GM12878 (cell line): ENCODE results near the gene ZNF608. TPM values are rescaled to one million over a fixed set of nuclear protein-coding genes. Genes with fewer than 3 reads are reported as not detected.

ENCODE experiments used
- ATAC-seq: fragments of 200-7000 bp; cut with Tn5 transposase; 3 replicates; pipeline ENCODE4 v1.9.1; 2020; ENCODE audit warnings: mild to moderate bottlenecking, moderate library complexity
- BruUV-seq: library from RNA; stranded (reverse); fragments of 400-500 nt; replicated peaks from 2 replicates; lab custom pipeline; 2021; lab: Mats Ljungman, UMichigan
- CTCF ChIA-PET: fragments of 300-600 bp; sonication (Branson Sonifier 250); formaldehyde crosslinking; extraction: SDS; loops from one replicate; lab custom pipeline; 2021; ENCODE audit warnings: inconsistent platforms; lab: Yijun Ruan, JAX
- POLR2A ChIA-PET: fragments of 350-600 bp; formaldehyde crosslinking; extraction: SDS; loops from one replicate; lab custom pipeline; 2021; ENCODE audit warnings: inconsistent platforms; lab: Charles Lee
- RAD21 ChIA-PET: fragments of 300-600 bp; sonication (Branson Sonifier 250); formaldehyde crosslinking; loops from one replicate; lab custom pipeline; 2023; ENCODE audit warnings: antibody characterized with exemption; ENCODE audit not compliant: unreplicated experiment; lab: Charles Lee
- SMC1A ChIA-PET: fragments of 300-600 bp; sonication (Branson Sonifier 250); formaldehyde crosslinking; loops from one replicate; lab custom pipeline; 2023; ENCODE audit not compliant: unreplicated experiment, uncharacterized antibody; lab: Charles Lee
- DNase-seq: peaks from one replicate; pipeline ENCODE4 v3.0.0-alpha.2; 2011; ENCODE audit warnings: low read depth, low spot score
- FAIRE-seq: peaks from 3 replicates; lab custom pipeline; 2011; peaks lifted over from hg19 to GRCh38; lab: Jason Lieb, UNC
- H2AFZ ChIP-seq: 2 replicates; pipeline ENCODE4 v1.6.0; 2011; ENCODE audit warnings: low read depth, low read length, control low read depth; ENCODE audit not compliant: control insufficient read depth
- H3K27ac ChIP-seq: 2 replicates; pipeline ENCODE4 v1.5.1; 2011; ENCODE audit warnings: control low read depth; ENCODE audit not compliant: control insufficient read depth, insufficient read depth
- H3K27me3 ChIP-seq, 2 experiments: replicated peaks in 1 of 2; 2 replicates each; pipeline versions ENCODE4 v1.6.0 to v1.6.1; 2011; ENCODE audit warnings: low read length in 1 of 2; ENCODE audit not compliant: control insufficient read depth in 2 of 2, insufficient read depth in 2 of 2
- H3K36me3 ChIP-seq, 2 experiments: 2 replicates each; pipeline ENCODE4 v1.5.1; 2011; ENCODE audit warnings: low read length in 1 of 2; ENCODE audit not compliant: control insufficient read depth in 2 of 2, insufficient read depth in 2 of 2
- H3K4me1 ChIP-seq: 2 replicates; pipeline ENCODE4 v1.6.1; 2011; ENCODE audit warnings: mild to moderate bottlenecking, low read length, moderate library complexity, mixed read lengths; ENCODE audit not compliant: control insufficient read depth, insufficient read depth
- H3K4me2 ChIP-seq: 2 replicates; pipeline ENCODE4 v1.6.0; 2011; ENCODE audit warnings: control low read depth; ENCODE audit not compliant: control insufficient read depth, insufficient read depth
- H3K4me3 ChIP-seq: fragments of 200-600 bp; sonication (generic); 2 replicates; pipeline ENCODE4 v1.5.1; 2016
- H3K79me2 ChIP-seq: 2 replicates; pipeline ENCODE4 v1.6.0; 2011; ENCODE audit warnings: low read length; ENCODE audit not compliant: control insufficient read depth, insufficient read depth
- H3K9ac ChIP-seq: 2 replicates; pipeline ENCODE4 v1.8.0; 2011; ENCODE audit warnings: low read length, control low read depth, mixed read lengths; ENCODE audit not compliant: control insufficient read depth, insufficient read depth
- H3K9me3 ChIP-seq: replicated peaks from 3 replicates; pipeline ENCODE4 v1.5.1; 2011; ENCODE audit warnings: mild to moderate bottlenecking, low read length; ENCODE audit not compliant: control insufficient read depth, insufficient read depth
- H4K20me1 ChIP-seq: 2 replicates; pipeline ENCODE4 v1.6.0; 2011; ENCODE audit not compliant: control insufficient read depth, insufficient read depth
- CBFB ChIP-seq: IDR thresholded peaks from 2 replicates; pipeline ENCODE4 v1.6.1; 2016; ENCODE audit warnings: antibody characterized with exemption, low read depth
- CBX5 ChIP-seq: sonication (generic); IDR thresholded peaks from 2 replicates; pipeline ENCODE4 v1.6.1; 2016; ENCODE audit warnings: low read depth, moderate library complexity, mild to moderate bottlenecking, inconsistent platforms
- CHD2 ChIP-seq: IDR thresholded peaks from 2 replicates; pipeline ENCODE4 v1.6.1; 2011; ENCODE audit warnings: low read depth, low read length, improper control_type of control experiment, borderline replicate concordance
- CREB1 ChIP-seq: IDR thresholded peaks from 2 replicates; pipeline ENCODE4 v1.6.1; 2012; ENCODE audit warnings: low read depth, mild to moderate bottlenecking, inconsistent platforms
- EED ChIP-seq: sonication (generic); IDR thresholded peaks from 2 replicates; pipeline ENCODE4 v1.6.1; 2016; ENCODE audit warnings: antibody characterized with exemption, low read depth
- ELK1 ChIP-seq: IDR thresholded peaks from 2 replicates; pipeline ENCODE4 v1.6.1; 2012; ENCODE audit warnings: low read depth, low read length, improper control_type of control experiment
- EP300 ChIP-seq, 2 experiments: fragments of 150-350 bp in 1 of 2; IDR thresholded peaks; 2 replicates each; pipeline ENCODE4 v1.6.1; 2011 to 2012; ENCODE audit warnings: low read depth in 2 of 2, low read length in 2 of 2, borderline replicate concordance in 1 of 2, improper control_type of control experiment in 1 of 2, inconsistent platforms in 1 of 2; ENCODE audit not compliant: control insufficient read depth in 1 of 2
- HCFC1 ChIP-seq: fragments of 150-350 bp; IDR thresholded peaks from 2 replicates; pipeline ENCODE4 v1.6.1; 2014; ENCODE audit warnings: low read length
- MTA3 ChIP-seq: IDR thresholded peaks from 2 replicates; pipeline ENCODE4 v1.6.1; 2012; ENCODE audit warnings: low read length, inconsistent platforms, borderline replicate concordance
- MXI1 ChIP-seq: fragments of 150-350 bp; IDR thresholded peaks from 2 replicates; pipeline ENCODE4 v1.6.1; 2011; ENCODE audit warnings: low read depth, mild to moderate bottlenecking, inconsistent platforms, low read length, improper control_type of control experiment
- NR2F1 ChIP-seq: fragments of 450-650 bp; conservative IDR thresholded peaks from 2 replicates; pipeline ENCODE4 v1.6.1; 2017; ENCODE audit warnings: mild to moderate bottlenecking
- RCOR1 ChIP-seq: conservative IDR thresholded peaks from 2 replicates; pipeline ENCODE4 v1.6.1; 2012; ENCODE audit warnings: low read depth, low read length, improper control_type of control experiment
- TBL1XR1 ChIP-seq: IDR thresholded peaks from 2 replicates; pipeline ENCODE4 v1.6.1; 2012; ENCODE audit warnings: low read depth, low read length, improper control_type of control experiment
- ZNF24 ChIP-seq: fragments of 450-650 bp; IDR thresholded peaks from 2 replicates; pipeline ENCODE4 v1.6.1; 2017; ENCODE audit warnings: antibody characterized with exemption, mild to moderate bottlenecking
- WGBS: methylation state at CpG from one replicate; pipeline ENCODE4 v1.1.6; 2016; ENCODE audit warnings: low lambda C conversion rate; ENCODE audit not compliant: insufficient replicate concordance, insufficient coverage; ENCODE audit errors: missing lambda C conversion rate; 5-methylcytosine and 5-hydroxymethylcytosine counted together
- in situ Hi-C: fragments of 300-500 bp; cut with MboI; formaldehyde crosslinking; loops from 9 replicates; pipeline ENCODE4 v1.14.3; 2018; ENCODE audit warnings: mixed read lengths
- intact Hi-C: fragments of 100-400 bp; cut with micrococcal nuclease; formaldehyde crosslinking; loops from one replicate; pipeline ENCODE4 v1.14.2; 2022; ENCODE audit not compliant: unreplicated experiment
- polyA plus RNA-seq, 11 experiments: library from polyadenylated mRNA; depleted of rRNA in 4 of 11; unstranded in 6 of 11; stranded (reverse) in 5 of 11; fragments of >200 nt; fragmentation: Nextera tagmentation in 4 of 11; fragmentation: Illumina TruSeq in 1 of 11; extraction: Ambion mirVana in 4 of 11; extraction: Trizol in 1 of 11; gene quantifications; 1 replicate in 1 of 11; 2 replicates in 10 of 11; pipeline versions ENCODE4 v1.2.1 to v1.2.3, GENCODE V29; 2011 to 2016; ENCODE audit warnings: inconsistent platforms in 2 of 11, missing spikeins in 2 of 11, low read depth in 1 of 11
- total RNA-seq, 4 experiments: library from RNA; depleted of rRNA in 3 of 4; stranded (reverse); fragments of >200 nt in 3 of 4; fragmentation: Illumina TruSeq in 1 of 4; extraction: Trizol in 1 of 4; gene quantifications; 2 replicates each; pipeline versions ENCODE4 v1.2.1 to v1.2.3, GENCODE V29; 2013 to 2021
- TF ChIP-seq, protein P1 (sequence below): fragments of 450-650 bp; IDR thresholded peaks from 2 replicates; pipeline ENCODE4 v1.6.1; 2016; ENCODE audit warnings: mild to moderate bottlenecking

ZNF608 gene
- total and polyA plus RNA-seq, 10 of the 15 experiments (the other 5 are each of a cell fraction or from before 2014, with no cell fraction given), result 0.19 to 6.7 (median 0.64) TPM

DNA sequence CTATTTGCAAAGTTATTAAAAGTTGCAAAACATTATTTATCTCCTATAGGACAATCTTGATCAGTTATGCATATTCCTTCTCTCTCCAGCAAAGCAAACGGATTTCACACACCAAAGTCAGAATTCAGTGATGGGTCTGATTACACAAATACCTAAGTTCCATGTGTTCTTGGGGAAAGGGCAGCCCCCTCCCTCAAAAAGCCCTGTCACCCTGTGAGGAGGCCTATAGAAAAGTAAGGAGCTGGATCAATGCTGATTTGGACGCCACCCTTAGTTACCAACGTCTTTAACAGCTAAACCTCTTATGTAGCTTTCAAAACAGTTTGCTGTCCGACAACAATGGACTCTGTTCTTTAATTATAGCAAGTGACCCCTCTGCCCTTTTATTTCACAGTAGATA is 6.4 kb downstream of the ZNF608 start:
- SMC1A ChIA-PET, result interaction anchor here (0.8 to 5.7 kb wide), 7 partner anchors 9 to 181 kb away, joined by 3 to 25 read pairs (median 4); no protein-coding TSS in a partner anchor
- peak overlapping the region; percentile 9 for H3K27ac ChIP-seq
- in situ Hi-C loops (no loop called here), intact Hi-C loops (loop anchor here (2.0 to 10.0 kb wide), 4 partner anchors 89 to 1065 kb away; no protein-coding TSS in a partner anchor)
- FAIRE-seq (no peak), ATAC-seq (no peak), DNase-seq (no peak)
- TF ChIP-seq HCFC1, result no peak
- TF ChIP-seq, protein P1, sequence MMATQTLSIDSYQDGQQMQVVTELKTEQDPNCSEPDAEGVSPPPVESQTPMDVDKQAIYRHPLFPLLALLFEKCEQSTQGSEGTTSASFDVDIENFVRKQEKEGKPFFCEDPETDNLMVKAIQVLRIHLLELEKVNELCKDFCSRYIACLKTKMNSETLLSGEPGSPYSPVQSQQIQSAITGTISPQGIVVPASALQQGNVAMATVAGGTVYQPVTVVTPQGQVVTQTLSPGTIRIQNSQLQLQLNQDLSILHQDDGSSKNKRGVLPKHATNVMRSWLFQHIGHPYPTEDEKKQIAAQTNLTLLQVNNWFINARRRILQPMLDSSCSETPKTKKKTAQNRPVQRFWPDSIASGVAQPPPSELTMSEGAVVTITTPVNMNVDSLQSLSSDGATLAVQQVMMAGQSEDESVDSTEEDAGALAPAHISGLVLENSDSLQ, result no peak
- no peak for TF ChIP-seq ZNF24
- TF ChIP-seq TBL1XR1, result no peak
- TF ChIP-seq CHD2, result no peak
- TF ChIP-seq EED, result no peak
- no peak for TF ChIP-seq EP300 (IDR thresholded peaks at IDR 0.05; ENCODE audit: borderline replicate concordance in 1 of 2, control insufficient read depth in 1 of 2, low read depth in 2 of 2, low read length in 2 of 2)
- no peak for TF ChIP-seq CREB1
- TF ChIP-seq RCOR1, result no peak
- TF ChIP-seq CBFB, result no peak
- no peak for TF ChIP-seq NR2F1
- TF ChIP-seq MTA3, result no peak
- TF ChIP-seq MXI1, result no peak
- no peak for TF ChIP-seq CBX5
- no peak for TF ChIP-seq ELK1
- peaks cover 3% of the 10 kb centered on the region for H3K4me1 ChIP-seq
- WGBS, result 54% methylated on average over 4 of the region's 4 CpGs
- POLR2A ChIA-PET, result no interaction called here
- H3K4me2 ChIP-seq, result peak overlapping the region; percentile 76
- no peak overlapping the region for H2AFZ ChIP-seq
- H3K9ac ChIP-seq, result no peak overlapping the region
- H3K79me2 ChIP-seq, result peaks cover 96% of the 10 kb centered on the region
- RAD21 ChIA-PET, result interaction anchor here (0.7 to 7.0 kb wide), 7 partner anchors 9 to 183 kb away, joined by 3 to 42 read pairs (median 8); no protein-coding TSS in a partner anchor
- no peaks in the 10 kb centered on the region for H3K9me3 ChIP-seq
- peak overlapping the region; percentile 42 for H3K4me3 ChIP-seq
- no peaks in the 10 kb centered on the region for H4K20me1 ChIP-seq
- 0 out of 4 replicates have a peak, but pooled peaks cover 0 to 4% of the 10 kb centered on the region in 2 experiments for H3K27me3 ChIP-seq
- CTCF ChIA-PET, result interaction anchor here (1.1 to 2.2 kb wide), 2 partner anchors 10 to 16 kb away, joined by 3 to 7 read pairs; no protein-coding TSS in a partner anchor
- no peaks in the 10 kb centered on the region for H3K36me3 ChIP-seq
- BruUV-seq, result no TSS peak
